GM19324 (cell line): ENCODE data around the gene PSMA6.
A peak's percentile ranks its signal among the peaks of the same experiment; 100 is the strongest.
"Not testable (repeated sequence)": the region's sequence is repeated elsewhere in the genome, so short reads cannot be mapped to it uniquely, and the experiment has no call there.

Experiments used
- ATAC-seq: cut with Tn5 transposase; IDR thresholded peaks from one replicate; pipeline ENCODE4 v1.9.1; 2021; ENCODE audit warnings: mild to moderate bottlenecking, moderate library complexity; ENCODE audit not compliant: unreplicated experiment, low FRiP score

Gene PSMA6

GRCh38 chr14:35292051-35292769, at the start of gene PSMA6:
Gene PSMA6 (plus strand): TSS chr14:35292382. CDS start chr14:35292477, 95 bp downstream.
- ATAC-seq, result peak; percentile 91

- no peak for ATAC-seq
Measured at GRCh38 chr14:35242599-35243311, 49.4 kb upstream of the PSMA6 start.

- ATAC-seq, result no peak
Measured at GRCh38 chr14:35243956-35244355, 48.2 kb upstream of the PSMA6 start.

GRCh38 chr14:35244542-35244941, 47.6 kb upstream of the PSMA6 start:
- no peak for ATAC-seq

GRCh38 chr14:35245051-35245450, 47.1 kb upstream of the PSMA6 start:
- ATAC-seq, result no peak

- no peak for ATAC-seq
Measured at GRCh38 chr14:35247777-35248475, 44.3 kb upstream of the PSMA6 start.

- no peak for ATAC-seq
Measured at GRCh38 chr14:35248476-35248788, 43.8 kb upstream of the PSMA6 start.

GRCh38 chr14:35250319-35250718, 41.9 kb upstream of the PSMA6 start:
- ATAC-seq, result no peak

GRCh38 chr14:35252451-35252868, 39.7 kb upstream of the PSMA6 start:
- ATAC-seq, result no peak

- ATAC-seq, result not testable (repeated sequence)
Measured at GRCh38 chr14:35253056-35253455, 39.1 kb upstream of the PSMA6 start.

GRCh38 chr14:35254034-35254622, 38.1 kb upstream of the PSMA6 start:
- ATAC-seq, result not testable (repeated sequence)

GRCh38 chr14:35254736-35255135, 37.4 kb upstream of the PSMA6 start:
- no peak for ATAC-seq

GRCh38 chr14:35255711-35256110, 36.5 kb upstream of the PSMA6 start:
- no peak for ATAC-seq

- no peak for ATAC-seq
Measured at GRCh38 chr14:35257809-35258208, 34.4 kb upstream of the PSMA6 start.

GRCh38 chr14:35258420-35258819, 33.8 kb upstream of the PSMA6 start:
- no peak for ATAC-seq

- no peak for ATAC-seq
Measured at GRCh38 chr14:35261774-35262173, 30.4 kb upstream of the PSMA6 start.

GRCh38 chr14:35262436-35262835, 29.7 kb upstream of the PSMA6 start:
- ATAC-seq, result no peak

- ATAC-seq, result no peak
Measured at GRCh38 chr14:35268946-35269345, 23.2 kb upstream of the PSMA6 start.

GRCh38 chr14:35274805-35275204, 17.4 kb upstream of the PSMA6 start:
- no peak for ATAC-seq

GRCh38 chr14:35277179-35277578, 15.0 kb upstream of the PSMA6 start:
- ATAC-seq, result no peak

GRCh38 chr14:35279369-35279768, 12.8 kb upstream of the PSMA6 start:
- no peak for ATAC-seq
